ENCODE results near the gene ASTN2.

Gene ASTN2

DNA sequence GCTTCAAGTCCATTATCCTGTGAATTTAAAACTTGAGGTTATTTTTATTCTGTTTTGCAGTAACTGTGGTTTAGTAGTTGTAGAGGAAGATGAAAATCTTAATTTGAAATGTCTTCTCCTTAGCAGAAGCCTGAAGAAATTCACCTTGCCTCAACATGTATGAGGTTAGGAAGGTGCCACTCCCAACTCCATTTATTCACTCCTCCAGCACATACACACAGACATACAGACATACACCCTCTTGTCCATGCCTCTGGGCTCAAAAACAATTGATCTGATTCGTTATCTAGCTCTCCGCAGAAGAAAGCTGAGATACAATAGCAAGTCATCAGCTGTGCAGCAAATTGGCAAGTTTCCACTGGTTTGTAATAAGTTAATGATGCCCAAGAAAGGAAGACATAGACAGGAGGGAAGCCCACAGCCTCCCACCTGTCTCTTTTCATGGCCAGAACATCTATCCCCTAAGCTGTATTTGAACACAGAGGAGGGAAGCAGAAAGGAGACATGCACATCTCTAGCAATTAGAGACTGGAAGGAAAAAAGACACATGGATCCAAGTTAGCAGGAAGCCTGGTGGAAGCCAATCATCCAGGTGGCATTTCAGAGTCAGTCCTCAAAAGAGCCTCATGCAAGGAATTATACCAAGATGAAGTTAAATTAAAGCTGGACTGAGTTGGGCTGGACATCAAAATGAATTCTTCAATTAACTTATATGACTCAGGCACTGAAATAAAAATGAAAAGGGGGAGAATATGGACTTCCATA lies 257.9 kb downstream of the ASTN2 start:
- no peak for DNase-seq

- DNase-seq, result no peak
Observed at GRCh38 chr9:117156144-117156688, 258.6 kb downstream of the ASTN2 start.

- DNase-seq, result no peak
Observed at GRCh38 chr9:117153021-117153420, 261.8 kb downstream of the ASTN2 start.

GRCh38 chr9:117151716-117152115 lies 263.1 kb downstream of the ASTN2 start:
- no peak for DNase-seq

GRCh38 chr9:117149996-117150395 lies 264.9 kb downstream of the ASTN2 start:
- DNase-seq, result no peak

DNA sequence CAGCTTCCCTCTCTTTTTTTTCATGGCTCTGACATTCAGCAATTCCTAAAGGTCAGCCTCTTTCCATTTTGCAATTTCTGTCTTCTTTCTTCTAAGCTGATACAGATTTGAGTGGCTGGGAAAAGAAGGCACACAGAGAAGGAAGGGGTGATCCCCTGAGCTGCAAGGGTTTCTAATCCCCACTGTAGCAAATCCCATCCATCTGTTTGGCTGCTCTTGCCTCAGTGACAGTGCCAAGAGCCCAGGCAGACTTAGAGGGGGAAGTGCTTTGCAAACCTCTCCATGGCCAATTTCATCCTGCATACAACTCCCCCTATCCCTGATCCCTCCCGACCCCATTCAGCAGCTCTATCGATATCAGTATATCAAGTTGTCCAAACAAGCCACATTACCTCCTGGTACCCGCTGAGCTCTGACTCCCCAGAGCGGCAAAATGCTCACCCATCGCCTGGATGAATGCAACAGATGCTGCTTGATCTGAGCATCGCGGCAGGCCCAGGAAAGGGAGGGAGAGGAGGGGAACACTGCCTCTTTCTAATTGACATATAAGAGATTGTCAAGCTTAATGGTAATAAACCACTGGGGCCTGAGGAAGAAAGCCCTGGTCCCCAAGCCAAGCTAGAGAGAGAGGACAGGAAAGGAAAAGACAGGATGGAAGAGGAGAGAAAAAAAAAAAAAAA lies 268.9 kb downstream of the ASTN2 start:
- no peak for DNase-seq

GRCh38 chr9:117145081-117145480 lies 269.8 kb downstream of the ASTN2 start:
- no peak for DNase-seq

DNA sequence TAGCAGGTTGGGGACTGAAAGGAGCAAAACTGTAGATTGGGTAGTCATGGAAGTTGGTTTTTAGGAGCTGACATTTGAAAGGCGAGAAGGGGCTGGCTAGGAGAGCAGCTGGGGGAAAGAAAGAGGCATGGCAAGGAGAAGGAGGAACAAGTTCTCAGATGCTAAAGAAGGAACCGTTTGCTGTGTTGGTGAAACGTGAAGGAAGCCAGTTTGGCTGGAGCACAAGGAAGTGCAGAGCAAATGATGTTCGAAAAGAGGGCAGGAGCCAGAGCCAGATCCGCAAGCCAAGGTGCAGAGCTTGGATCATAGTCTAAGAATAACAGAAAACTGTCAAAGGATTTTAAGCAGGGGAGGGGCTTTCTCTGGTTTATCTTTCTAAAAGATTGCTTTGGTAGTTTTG lies 276.6 kb downstream of the ASTN2 start:
- no peak for DNase-seq

- no peak for DNase-seq
Observed at GRCh38 chr9:117136461-117136860, 278.4 kb downstream of the ASTN2 start.

GRCh38 chr9:117135501-117136098 lies 279.3 kb downstream of the ASTN2 start:
- DNase-seq, result no peak

DNA sequence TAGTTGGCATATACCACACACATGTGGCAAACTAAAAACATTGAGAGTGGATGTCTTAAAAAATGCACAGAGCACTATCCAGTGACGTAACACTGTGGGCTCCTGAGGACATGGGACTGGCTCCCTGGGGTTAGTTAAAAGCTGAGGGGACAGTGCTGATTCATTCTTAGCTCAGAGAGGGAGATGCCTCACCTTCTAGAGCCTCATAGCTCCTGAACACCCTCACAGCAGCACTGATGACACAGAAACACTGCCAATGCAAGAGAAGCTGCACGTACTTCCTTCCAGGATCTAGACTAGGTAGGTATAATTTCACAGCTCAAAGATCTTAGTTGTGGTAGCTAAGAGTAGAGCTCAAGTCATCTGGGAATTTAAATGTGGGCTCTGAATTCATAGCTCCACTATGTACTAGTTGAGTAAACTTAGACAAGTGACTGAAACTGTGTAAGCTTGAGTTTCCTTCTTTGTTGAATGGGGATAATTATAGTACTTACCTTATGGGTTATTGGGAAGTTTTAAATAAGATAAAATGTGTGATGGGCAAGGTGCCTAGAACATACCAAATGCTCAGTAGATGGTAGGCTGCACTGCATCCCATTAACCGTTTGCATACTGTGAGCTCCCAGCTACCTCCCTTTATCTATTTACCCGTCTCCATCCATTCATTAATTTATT lies 279.9 kb downstream of the ASTN2 start:
- no peak for DNase-seq

DNA sequence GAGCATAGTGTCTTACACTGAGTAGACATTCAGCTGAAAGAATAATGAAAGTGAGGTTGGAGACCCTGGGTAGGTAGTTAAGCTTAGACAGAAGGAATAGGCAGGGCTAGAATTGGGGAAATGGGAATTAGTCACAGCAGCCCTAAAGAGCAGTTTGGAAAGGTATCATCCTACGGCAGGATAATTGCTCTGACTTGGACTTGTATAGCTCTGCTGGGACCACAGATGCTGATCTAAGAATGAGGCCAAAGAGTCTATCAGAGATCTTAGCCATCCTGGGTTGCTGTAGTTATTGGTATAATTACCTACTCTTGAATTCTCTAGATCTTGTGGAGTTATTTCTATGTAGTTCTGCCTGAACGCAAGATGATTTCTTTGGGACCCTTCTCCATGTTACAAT lies 288.0 kb downstream of the ASTN2 start:
- DNase-seq, result no peak

DNA sequence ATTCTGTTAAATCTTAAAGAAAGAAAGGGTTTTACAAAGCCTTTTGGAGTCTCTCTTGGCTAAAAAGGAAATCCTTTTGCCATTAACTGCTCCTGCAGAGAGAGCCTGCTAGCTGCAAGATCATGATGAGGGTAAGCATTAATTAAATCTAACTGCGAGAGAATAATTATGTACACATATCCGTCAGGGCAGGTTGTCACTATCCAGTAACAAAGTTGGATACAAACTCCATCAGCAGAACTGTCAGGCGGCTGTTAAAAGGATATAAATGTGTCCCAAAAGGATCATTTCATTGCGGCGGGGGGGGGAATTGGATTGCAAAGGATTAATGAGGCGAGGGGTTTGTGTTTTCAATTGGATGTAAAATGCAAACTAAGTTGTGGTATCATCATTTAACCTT lies 289.3 kb downstream of the ASTN2 start:
- no peak for DNase-seq

DNA sequence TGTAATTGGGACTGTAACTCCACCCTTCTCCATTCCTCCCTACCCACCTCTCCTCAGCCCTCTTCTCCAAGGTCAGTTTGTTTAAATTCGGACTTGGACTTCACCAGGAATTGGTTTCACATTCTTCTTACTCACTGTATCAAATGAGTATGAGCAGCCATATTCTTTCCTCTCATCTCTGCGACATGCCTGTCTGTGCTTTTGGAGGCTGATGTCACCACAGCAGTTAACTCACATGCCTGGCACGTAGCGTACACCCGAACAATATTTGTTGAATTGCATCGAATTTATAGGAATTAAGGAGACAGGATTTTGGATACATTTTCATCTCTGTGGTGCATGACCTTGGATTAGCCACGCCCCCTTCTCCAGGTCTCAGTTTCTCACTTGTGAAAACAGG lies 291.1 kb downstream of the ASTN2 start:
- no peak for DNase-seq

GRCh38 chr9:117122953-117123352 lies 291.9 kb downstream of the ASTN2 start:
- DNase-seq, result no peak

DNA sequence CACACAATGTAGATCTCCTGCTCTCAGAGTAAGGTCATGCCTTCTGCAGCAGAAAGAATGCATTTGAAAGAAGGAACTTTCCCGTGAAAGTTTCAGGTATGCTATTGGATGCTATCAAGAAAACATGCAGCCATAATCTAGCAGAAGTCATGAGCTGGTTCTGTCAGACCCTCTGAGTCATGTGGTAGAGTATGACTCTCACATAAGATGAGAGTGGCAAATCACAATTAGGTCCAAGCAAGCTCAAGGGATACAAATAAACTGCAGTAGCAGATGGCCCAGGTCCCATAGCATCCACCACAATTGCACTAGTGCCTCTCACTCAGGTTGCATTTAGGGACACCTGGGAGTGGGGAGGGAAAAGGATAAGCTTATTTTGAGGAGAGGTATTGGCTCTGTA lies 292.8 kb downstream of the ASTN2 start:
- DNase-seq, result no peak

- no peak for DNase-seq
Observed at GRCh38 chr9:117121316-117121715, 293.5 kb downstream of the ASTN2 start.

DNA sequence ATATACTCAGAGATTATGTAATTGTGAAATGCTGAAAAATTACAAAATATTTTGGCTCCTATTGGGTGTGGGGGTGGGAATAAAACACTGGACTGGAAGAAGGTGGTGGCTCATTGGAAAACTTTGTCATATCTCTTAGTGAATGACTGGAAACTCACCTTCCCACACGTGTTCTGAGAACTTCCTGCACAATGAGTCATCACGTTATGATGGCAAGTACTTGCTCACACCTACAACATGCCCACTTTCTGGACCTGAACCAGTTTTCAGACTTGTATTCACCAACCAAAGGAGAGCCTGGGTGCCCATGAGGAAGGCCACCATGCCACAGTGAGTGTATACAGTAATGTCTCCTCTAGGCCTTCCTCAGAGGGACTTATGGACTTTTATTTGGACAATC lies 294.8 kb downstream of the ASTN2 start:
- no peak for DNase-seq

DNA sequence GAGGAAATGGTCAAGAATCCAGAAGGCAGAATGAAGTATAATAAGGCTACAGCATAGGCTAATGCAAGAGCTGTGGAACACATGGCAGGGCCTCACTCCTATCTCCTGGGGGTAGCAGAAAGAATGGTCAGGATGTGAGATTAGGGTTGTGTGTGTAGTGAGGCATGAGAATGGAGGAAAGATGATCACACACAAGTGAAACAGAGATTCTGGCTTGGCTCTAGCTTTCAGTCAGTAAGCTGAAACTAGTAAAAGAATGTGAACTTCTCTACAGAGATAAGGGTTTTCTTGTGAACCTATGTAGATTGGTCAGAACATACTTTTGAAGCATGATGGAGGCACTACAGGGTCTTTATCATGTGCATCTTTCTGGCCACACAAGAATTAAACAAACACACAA lies 298.8 kb downstream of the ASTN2 start:
- DNase-seq, result no peak

DNA sequence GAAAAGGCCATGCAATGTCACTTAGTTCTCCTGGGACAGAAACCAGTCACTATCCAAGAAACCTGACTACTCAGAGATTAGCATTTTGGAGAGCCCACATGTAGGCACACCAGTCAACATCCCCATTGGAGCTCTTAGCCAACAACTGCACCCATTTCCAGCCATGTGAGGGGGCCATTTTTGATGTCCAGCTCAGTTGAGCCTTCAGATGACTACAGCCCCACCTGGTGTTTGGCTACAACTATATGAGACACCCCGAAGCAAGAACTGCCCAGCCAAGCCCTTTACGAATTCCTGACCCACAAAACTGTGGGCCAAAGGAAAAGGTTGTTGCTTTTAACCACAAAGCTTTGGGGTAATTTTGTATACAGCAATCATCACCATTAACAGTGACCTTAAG lies 300.1 kb downstream of the ASTN2 start:
- no peak for DNase-seq

GRCh38 chr9:117104716-117105495 lies 310.0 kb downstream of the ASTN2 start:
- DNase-seq, result no peak

GRCh38 chr9:117104206-117104605 lies 310.7 kb downstream of the ASTN2 start:
- no peak for DNase-seq

Data from NCI-H2081 treated with DMSO at 0.1 percent for 48 hours (cell line).